HTERT RPE-1 (cell line): ENCODE measurements around the gene DNAJC10.
"Not testable (repeated sequence)": the region's sequence is repeated elsewhere in the genome, so short reads cannot be mapped to it uniquely, and the experiment has no call there.

Source experiments
- in situ Hi-C: fragments of 300-500 bp; cut with MboI; formaldehyde crosslinking; loops from 4 replicates; pipeline ENCODE4 v1.14.3; 2020; ENCODE audit warnings: low sequenced_read_pairs

Gene DNAJC10

DNA sequence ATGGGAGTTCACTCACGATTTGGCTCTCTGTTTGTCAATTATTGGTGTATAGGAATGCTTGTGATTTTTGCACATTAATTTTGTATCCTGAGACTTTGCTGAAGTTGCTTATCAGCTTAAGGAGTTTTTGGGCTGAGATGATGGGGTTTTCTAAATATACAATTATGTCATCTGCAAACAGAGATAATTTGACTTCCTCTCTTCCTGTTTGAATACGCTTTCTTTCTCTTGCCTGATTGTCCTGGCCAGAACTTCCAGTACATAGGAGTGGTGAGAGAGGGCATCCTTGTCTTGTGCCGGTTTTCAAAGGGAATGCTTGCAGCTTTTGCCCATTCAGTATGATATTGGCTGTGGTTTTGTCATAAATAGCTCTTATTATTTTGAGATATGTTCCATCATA lies 66.6 kb downstream of the DNAJC10 start:
- in situ Hi-C loops: not testable (repeated sequence)

GRCh38 chr2:182784058-182784706 lies 68.1 kb downstream of the DNAJC10 start:
- in situ Hi-C loops: no loop called here

GRCh38 chr2:182784777-182785176 lies 68.7 kb downstream of the DNAJC10 start:
- in situ Hi-C loops: no loop called here

DNA sequence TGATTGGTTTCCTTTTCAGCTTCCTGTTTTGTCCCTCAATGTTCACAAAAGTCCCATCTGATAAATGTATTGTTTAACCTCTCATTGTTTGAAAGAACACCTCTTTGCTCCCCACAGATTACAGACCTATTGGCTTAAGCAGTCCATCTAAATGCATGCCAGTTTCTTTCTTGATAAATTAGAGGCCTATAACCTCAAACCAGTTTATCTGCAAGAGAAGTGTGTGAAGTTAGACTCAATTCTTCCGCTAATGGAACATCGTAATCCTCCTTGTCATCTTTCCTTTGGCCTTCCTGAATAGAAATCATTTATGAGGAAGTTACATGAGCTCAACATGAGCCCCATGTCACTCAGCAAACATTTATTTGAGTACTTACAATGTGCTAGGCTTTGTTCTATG lies 76.4 kb downstream of the DNAJC10 start:
- in situ Hi-C loops: no loop called here

- in situ Hi-C loops: no loop called here
Observed at GRCh38 chr2:182798736-182799135, 82.7 kb downstream of the DNAJC10 start.

GRCh38 chr2:182804128-182804527 lies 88.1 kb downstream of the DNAJC10 start:
- in situ Hi-C loops: no loop called here

GRCh38 chr2:182807319-182807718 lies 91.3 kb downstream of the DNAJC10 start:
- in situ Hi-C loops: no loop called here

GRCh38 chr2:182810087-182810486 lies 94.0 kb downstream of the DNAJC10 start:
- in situ Hi-C loops: no loop called here

DNA sequence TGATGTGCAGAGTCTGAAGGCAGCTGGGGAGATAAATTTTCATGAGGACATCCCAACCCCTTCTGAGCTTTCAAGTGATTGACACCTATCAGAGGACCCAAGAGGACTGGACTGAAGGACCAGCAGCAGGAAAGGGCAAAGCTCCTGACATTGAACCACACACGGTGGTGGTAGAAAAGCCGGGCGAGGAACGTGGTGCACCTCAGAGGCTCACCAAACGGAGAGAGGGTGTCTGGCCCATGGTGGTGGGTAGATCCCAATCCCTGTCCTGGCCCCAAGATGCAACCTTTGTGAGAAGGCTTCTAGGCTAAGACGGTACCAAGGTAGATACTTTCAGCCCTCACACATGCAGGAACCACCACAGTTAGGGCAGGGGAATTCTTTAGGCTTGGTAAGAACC lies 98.3 kb downstream of the DNAJC10 start:
- in situ Hi-C loops: no loop called here

DNA sequence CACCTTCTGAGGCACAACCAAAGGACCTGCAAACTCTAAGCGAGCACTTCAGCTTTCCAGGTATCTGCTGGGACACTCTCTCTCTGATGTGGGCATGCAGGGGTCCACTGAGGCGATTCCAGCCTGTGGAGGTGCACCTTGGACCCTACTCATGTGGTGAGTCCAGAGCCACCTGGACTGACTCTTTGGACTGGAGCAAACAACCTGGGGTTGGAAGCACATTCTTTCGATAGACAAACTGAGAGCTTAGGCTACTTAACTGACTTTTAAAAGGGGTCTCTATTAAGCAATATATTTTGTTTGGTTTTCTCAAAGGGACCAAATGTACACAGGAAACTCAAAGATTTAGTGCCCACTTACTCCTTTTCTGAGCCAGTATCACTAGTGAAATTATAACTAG lies 98.7 kb downstream of the DNAJC10 start:
- in situ Hi-C loops: no loop called here

GRCh38 chr2:182816866-182817265 lies 100.8 kb downstream of the DNAJC10 start:
- in situ Hi-C loops: no loop called here

- in situ Hi-C loops: no loop called here
Observed at GRCh38 chr2:182817558-182817957, 101.5 kb downstream of the DNAJC10 start.

- in situ Hi-C loops: no loop called here
Observed at GRCh38 chr2:182818501-182818900, 102.4 kb downstream of the DNAJC10 start.

- in situ Hi-C loops: no loop called here
Observed at GRCh38 chr2:182818925-182819324, 102.9 kb downstream of the DNAJC10 start.

DNA sequence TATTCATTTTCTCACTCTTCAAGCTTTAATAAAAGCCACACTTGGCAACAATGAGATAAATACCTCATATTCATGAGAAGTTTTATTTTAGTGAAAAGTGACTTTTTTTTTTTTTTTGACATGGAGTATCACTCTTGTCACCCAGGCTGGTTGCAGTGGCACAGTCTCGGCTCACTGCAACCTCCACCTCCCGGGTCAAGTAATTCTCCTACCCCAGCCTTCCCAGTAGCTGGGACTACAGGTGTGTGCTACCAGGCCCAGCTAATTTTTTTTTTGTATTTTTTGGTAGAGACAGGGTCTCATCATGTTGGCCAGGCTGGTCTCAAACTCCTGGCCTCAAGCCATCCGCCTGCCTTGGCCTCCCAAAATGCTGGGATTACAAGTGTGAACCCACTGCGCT lies 103.4 kb downstream of the DNAJC10 start:
- in situ Hi-C loops: no loop called here

GRCh38 chr2:182821182-182821581 lies 105.1 kb downstream of the DNAJC10 start:
- in situ Hi-C loops: no loop called here

DNA sequence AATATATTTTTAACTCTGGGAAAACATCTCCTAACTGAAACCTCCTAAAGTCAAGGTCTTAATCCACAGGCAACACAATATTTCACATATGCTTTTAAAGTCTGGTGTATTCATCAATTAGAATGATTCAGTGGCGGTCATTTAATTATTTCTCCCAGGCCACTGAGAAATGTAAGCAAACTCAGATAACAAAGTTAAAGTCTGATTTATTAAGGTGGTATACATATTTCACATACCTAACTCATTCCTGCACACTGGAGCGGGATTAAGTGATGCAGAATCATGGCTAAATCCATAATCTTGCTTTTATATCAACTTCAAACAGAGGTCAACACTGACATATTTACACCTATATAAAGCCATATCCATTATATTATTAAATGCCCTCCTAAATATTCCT lies 106.7 kb downstream of the DNAJC10 start:
- in situ Hi-C loops: no loop called here

DNA sequence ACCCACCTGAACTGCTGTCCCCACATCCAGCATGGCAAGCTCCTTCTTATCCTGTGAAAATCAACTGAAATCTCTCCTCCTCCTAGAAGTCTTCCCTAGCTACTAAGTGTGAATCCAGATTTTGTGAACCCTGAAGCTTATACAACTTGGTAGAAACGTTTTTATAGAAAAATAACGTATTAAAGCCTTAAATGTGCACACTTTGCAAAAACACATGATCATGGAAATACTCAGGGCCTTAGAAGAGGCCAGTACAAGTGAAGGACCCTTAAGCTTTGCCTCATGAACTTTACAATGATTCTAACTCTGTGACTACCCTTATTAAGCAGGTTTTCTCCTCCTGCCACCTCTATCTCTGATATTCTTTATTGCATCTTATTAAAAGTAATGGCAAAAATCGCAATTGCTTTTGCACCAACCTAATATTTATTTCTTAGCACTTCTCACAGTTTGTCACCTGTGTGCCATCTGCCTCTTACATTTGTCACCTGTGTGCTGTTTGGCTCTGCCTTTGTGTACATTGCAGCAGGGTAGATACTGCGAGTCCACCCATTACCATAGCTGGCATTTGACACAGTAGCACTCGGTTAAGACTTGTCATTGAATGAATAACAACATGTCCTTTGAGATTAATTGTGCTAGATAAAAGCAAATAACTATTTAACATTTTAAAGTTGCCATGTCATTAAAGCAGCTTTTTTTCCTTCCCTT lies 108.2 kb downstream of the DNAJC10 start:
- in situ Hi-C loops: no loop called here

DNA sequence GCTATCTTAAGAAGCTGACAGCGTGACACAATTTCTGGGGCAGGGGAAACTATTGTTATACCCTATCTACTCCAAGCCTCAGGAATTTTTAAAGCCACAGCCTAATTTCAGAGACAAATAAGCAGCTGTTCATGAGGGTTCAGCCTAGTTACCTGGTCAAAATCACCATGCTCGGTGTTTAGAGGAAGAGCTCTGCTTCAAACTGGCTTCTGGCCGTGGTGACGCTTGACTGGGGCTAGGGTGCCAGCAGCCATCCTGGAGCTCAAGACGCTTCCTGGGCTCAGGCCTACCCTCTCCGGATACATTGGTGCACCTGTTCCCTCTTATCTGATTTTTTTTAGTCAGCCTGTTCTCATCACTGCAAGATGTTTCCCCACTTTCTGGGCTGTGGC lies 108.7 kb downstream of the DNAJC10 start:
- in situ Hi-C loops: no loop called here

DNA sequence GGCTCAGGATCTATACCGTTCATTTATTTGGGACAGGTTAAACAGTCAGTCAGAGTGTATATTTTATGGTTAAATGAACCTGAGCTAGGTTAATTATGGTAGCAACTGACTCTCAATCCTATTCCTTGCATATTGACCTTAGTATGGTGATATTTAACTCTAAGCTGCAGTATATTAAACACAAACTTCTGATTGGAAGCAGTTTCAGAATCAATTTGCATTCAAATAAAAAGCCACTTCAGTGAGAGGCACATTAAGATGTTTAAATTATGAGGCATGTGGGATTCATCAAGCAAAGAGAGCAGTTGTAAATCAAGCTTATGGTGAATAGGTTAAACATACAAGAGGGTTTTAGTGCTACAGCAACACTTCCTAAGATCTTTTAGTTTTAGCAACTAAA lies 110.0 kb downstream of the DNAJC10 start:
- in situ Hi-C loops: no loop called here

DNA sequence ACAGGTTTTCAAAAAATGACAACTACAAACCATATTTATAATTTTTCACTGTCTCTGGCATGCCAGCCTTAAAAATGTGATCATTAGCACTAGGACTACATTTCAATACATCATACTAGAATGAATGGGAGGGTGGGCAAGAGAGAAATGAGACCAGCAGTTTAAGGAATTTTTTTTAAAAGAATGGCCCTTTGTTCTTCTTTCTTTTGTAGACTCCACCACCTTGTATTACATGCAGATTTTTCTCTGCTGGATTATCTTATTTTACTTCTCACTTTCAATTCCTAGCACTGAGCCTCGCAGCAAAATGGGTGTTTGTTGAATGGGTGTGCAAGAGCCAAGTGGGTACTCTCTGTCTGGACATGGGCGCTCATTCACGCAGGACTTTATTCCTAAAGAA lies 110.4 kb downstream of the DNAJC10 start:
- in situ Hi-C loops: no loop called here

- in situ Hi-C loops: no loop called here
Observed at GRCh38 chr2:182827182-182827879, 111.3 kb downstream of the DNAJC10 start.
